Neuronal stem cell (in vitro differentiated cells): ENCODE data around the gene FAM171A2. TPM values are rescaled to one million over a fixed set of nuclear protein-coding genes. Genes with fewer than 3 reads are reported as not detected.

Experiments used
- DNase-seq: peaks from one replicate; pipeline ENCODE4 v3.0.0-alpha.2; 2013; ENCODE audit warnings: low spot score
- H2AFZ ChIP-seq: one replicate; pipeline ENCODE4 v1.6.1; 2013; ENCODE audit warnings: mild to moderate bottlenecking, low read length, inconsistent platforms
- H2AK5ac ChIP-seq: 2 replicates; pipeline ENCODE4 v1.6.1; 2013; ENCODE audit warnings: low read depth, mild to moderate bottlenecking, inconsistent platforms, low read length, moderate library complexity, mixed read lengths
- H2BK120ac ChIP-seq: 2 replicates; pipeline ENCODE4 v1.6.1; 2013; ENCODE audit warnings: low read depth, mild to moderate bottlenecking, inconsistent platforms, low read length, moderate library complexity, mixed read lengths
- H2BK12ac ChIP-seq: one replicate; pipeline ENCODE4 v1.6.1; 2013; ENCODE audit warnings: low read length, inconsistent platforms
- H2BK15ac ChIP-seq: 2 replicates; pipeline ENCODE4 v1.6.1; 2013; ENCODE audit warnings: mild to moderate bottlenecking, low read length, inconsistent platforms, mixed read lengths
- H2BK5ac ChIP-seq: one replicate; pipeline ENCODE4 v1.6.1; 2013; ENCODE audit warnings: inconsistent platforms, mild to moderate bottlenecking, low read length, moderate library complexity
- H3K14ac ChIP-seq: one replicate; pipeline ENCODE4 v1.6.1; 2013; ENCODE audit warnings: low read length, inconsistent platforms
- H3K18ac ChIP-seq: 2 replicates; pipeline ENCODE4 v1.6.1; 2013; ENCODE audit warnings: low read length, inconsistent platforms
- H3K23ac ChIP-seq: 2 replicates; pipeline ENCODE4 v1.6.1; 2013; ENCODE audit warnings: low read depth, mild to moderate bottlenecking, mixed read lengths, low read length, inconsistent platforms; ENCODE audit not compliant: poor library complexity
- H3K27ac ChIP-seq: replicated peaks from 3 replicates; pipeline ENCODE4 v1.5.1; 2013; ENCODE audit warnings: low read length, inconsistent platforms
- H3K27me3 ChIP-seq, 3 experiments: 2 replicates each; pipeline ENCODE4 v1.6.1; 2013; ENCODE audit warnings: low read length in 3 of 3, mild to moderate bottlenecking in 2 of 3, inconsistent platforms in 1 of 3, low read depth in 1 of 3, mixed read lengths in 1 of 3, moderate library complexity in 1 of 3; ENCODE audit not compliant: control insufficient read depth in 3 of 3, insufficient read depth in 3 of 3
- H3K36me3 ChIP-seq, 2 donors: replicated peaks in 1 of 2; 2 replicates each; pipeline ENCODE4 v1.6.1; 2013; ENCODE audit warnings: low read length in 2 of 2; ENCODE audit not compliant: control insufficient read depth in 2 of 2, insufficient read depth in 2 of 2
- H3K4ac ChIP-seq: 2 replicates; pipeline ENCODE4 v1.6.1; 2013; ENCODE audit warnings: inconsistent platforms, mild to moderate bottlenecking, low read length, moderate library complexity
- H3K4me1 ChIP-seq, 2 donors: 1 replicate in 1 of 2; 2 replicates in 1 of 2; pipeline ENCODE4 v1.6.1; 2013; ENCODE audit warnings: low read length in 2 of 2, low read depth in 1 of 2; ENCODE audit not compliant: control insufficient read depth in 2 of 2, insufficient read depth in 1 of 2
- H3K4me2 ChIP-seq: one replicate; pipeline ENCODE4 v1.6.1; 2013; ENCODE audit warnings: mild to moderate bottlenecking, low read length, inconsistent platforms; ENCODE audit not compliant: insufficient read depth, poor library complexity, severe bottlenecking
- H3K4me3 ChIP-seq, 2 donors: 2 replicates each; pipeline ENCODE4 v1.5.1; 2013; ENCODE audit warnings: low read length in 2 of 2, mild to moderate bottlenecking in 2 of 2, inconsistent platforms in 1 of 2, moderate library complexity in 1 of 2
- H3K79me1 ChIP-seq: one replicate; pipeline ENCODE4 v1.6.1; 2013; ENCODE audit warnings: low read depth, mild to moderate bottlenecking, inconsistent platforms, low read length, moderate library complexity
- H3K9ac ChIP-seq: one replicate; pipeline ENCODE4 v1.6.1; 2013; ENCODE audit warnings: mild to moderate bottlenecking, low read depth, low read length, inconsistent platforms; ENCODE audit not compliant: poor library complexity
- H3K9me3 ChIP-seq, 2 donors: replicated peaks in 1 of 2; 2 replicates each; pipeline versions ENCODE3 to v1.6.1; 2013; ENCODE audit warnings: low read length in 2 of 2, mild to moderate bottlenecking in 2 of 2, inconsistent platforms in 1 of 2, low read depth in 1 of 2, mixed read lengths in 1 of 2, moderate library complexity in 1 of 2; ENCODE audit not compliant: control insufficient read depth in 2 of 2, insufficient read depth in 1 of 2
- H4K8ac ChIP-seq: one replicate; pipeline ENCODE4 v1.6.1; 2013; ENCODE audit warnings: low read depth, mild to moderate bottlenecking, inconsistent platforms, low read length, moderate library complexity
- H4K91ac ChIP-seq: one replicate; pipeline ENCODE4 v1.6.1; 2013; ENCODE audit warnings: low read length, low read depth, mild to moderate bottlenecking, inconsistent platforms; ENCODE audit not compliant: poor library complexity
- WGBS, 2 donors: extraction: QIAGEN DNeasy Blood & Tissue Kit; methylation state at CpG; one replicate each; pipeline ENCODE4 v1.1.7; 2013; ENCODE audit warnings: missing lambda C conversion rate in 2 of 2, mixed read lengths in 1 of 2; ENCODE audit not compliant: insufficient read length in 2 of 2, insufficient replicate concordance in 1 of 2; ENCODE audit errors: extremely low coverage in 2 of 2; 5-methylcytosine and 5-hydroxymethylcytosine counted together
- small RNA-seq: library from polyadenylated mRNA; stranded (forward); fragments of <200 nt; extraction: miRNeasy Mini kit (QIAGEN cat#:217004); gene quantifications from one replicate; pipeline ENCODE3, GENCODE V24; 2013; ENCODE audit not compliant: insufficient read depth

FAM171A2 gene

DNA sequence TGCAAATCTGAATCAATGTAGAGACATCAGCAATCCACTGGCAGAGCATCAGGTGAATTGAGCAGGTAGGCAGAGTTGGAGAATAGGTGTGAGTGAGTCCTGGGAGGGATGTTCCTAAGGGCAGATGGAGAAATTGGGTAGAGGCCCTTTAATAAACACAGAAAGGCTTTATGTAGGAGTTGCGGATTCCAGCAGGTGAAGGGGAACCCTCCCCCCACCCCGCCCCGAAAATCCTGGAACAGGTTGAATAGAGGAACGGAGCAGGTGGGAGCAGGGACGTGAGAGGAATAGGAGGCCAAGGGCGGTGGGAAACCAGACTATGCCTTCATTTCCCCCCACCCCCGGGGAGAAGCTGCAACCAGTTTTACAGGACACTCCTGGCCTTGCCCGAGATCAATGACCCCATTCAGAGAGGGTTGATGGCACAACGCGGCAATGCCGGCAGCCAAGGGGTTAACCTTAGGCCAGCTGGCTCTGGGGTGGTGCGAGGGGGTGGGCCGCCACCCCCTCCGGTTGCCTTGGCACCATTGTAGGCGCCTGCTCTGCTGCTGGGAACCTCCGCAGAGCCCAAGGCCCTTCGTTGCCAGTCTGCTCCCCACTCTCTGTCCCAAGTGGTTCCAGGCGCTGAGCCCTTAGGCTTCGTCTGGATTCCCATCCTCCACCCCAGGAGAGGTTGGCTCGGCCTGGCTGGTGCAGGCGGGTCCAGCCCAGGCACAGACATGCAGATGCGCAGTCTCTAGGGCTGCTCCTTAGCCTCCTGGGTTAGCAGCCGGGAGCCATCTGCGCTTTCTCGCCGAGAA, 56.1 kb downstream of the FAM171A2 start:
- H2AK5ac ChIP-seq: no peak overlapping the region
- H3K4ac ChIP-seq: no peak overlapping the region
- DNase-seq: no peak
- peak overlapping the region; percentile 45 for H3K27ac ChIP-seq
- H3K14ac ChIP-seq: no peak overlapping the region
- peaks cover 0 to 42% (median 3%) of the 10 kb centered on the region in 3 experiments for H3K27me3 ChIP-seq
- H2BK12ac ChIP-seq: no peak overlapping the region
- H3K9me3 ChIP-seq: no peaks in the 10 kb centered on the region
- no peaks in the 10 kb centered on the region for H3K36me3 ChIP-seq
- H3K4me3 ChIP-seq: peak overlapping the region; percentile 47 to 74
- H2BK15ac ChIP-seq: no peak overlapping the region
- H4K91ac ChIP-seq: no peak overlapping the region
- H2AFZ ChIP-seq: peak overlapping the region; percentile 88
- peaks cover 8 to 9% of the 10 kb centered on the region in 2 donors for H3K4me1 ChIP-seq
- no peak overlapping the region for H4K8ac ChIP-seq
- H2BK120ac ChIP-seq: no peak overlapping the region
- H2BK5ac ChIP-seq: no peak overlapping the region
- no CpG with 5 or more reads among the region's 26 CpGs for WGBS, 2 donors
- H3K9ac ChIP-seq: peak overlapping the region; percentile 60
- peaks cover 2% of the 10 kb centered on the region for H3K79me1 ChIP-seq
- peak overlapping the region; percentile 80 for H3K4me2 ChIP-seq
- H3K18ac ChIP-seq: peak overlapping the region; percentile 9
- H3K23ac ChIP-seq: no peak overlapping the region

DNA sequence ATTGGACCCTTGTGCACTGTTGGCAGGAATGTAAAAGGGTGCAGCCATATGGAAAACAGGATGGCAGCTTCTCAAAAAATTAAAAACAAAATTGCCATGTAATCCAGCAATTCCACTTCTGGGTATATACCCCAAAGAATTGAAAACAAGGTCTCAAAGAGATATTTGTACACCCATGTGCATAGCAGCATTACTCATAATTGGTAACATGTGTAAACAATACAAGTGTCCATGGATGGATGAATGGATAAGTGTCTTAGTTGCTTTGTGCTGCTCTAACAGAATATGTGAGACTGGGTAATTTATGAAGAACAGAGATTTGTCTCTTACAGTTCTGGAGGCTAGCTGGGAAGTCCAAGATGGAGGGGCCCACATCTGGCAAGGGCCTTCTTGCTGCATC, 59.0 kb downstream of the FAM171A2 start:
- no peak overlapping the region for H2BK15ac ChIP-seq
- no peak overlapping the region for H3K27ac ChIP-seq
- H4K8ac ChIP-seq: no peak overlapping the region
- H3K4me1 ChIP-seq: peaks cover 8 to 9% of the 10 kb centered on the region in 2 donors
- H3K9me3 ChIP-seq: no peaks in the 10 kb centered on the region
- no peak overlapping the region for H2BK5ac ChIP-seq
- no peak overlapping the region for H4K91ac ChIP-seq
- H3K4me2 ChIP-seq: no peak overlapping the region
- no peak overlapping the region for H2AK5ac ChIP-seq
- no peak overlapping the region for H3K23ac ChIP-seq
- H3K4me3 ChIP-seq: no peak overlapping the region
- H2BK120ac ChIP-seq: no peak overlapping the region
- no peak overlapping the region for H3K18ac ChIP-seq
- DNase-seq: no peak
- H2AFZ ChIP-seq: no peak overlapping the region
- no peak overlapping the region for H3K9ac ChIP-seq
- H2BK12ac ChIP-seq: no peak overlapping the region
- no peak overlapping the region for H3K14ac ChIP-seq
- H3K79me1 ChIP-seq: no peaks in the 10 kb centered on the region
- H3K4ac ChIP-seq: no peak overlapping the region
- peaks cover 0 to 25% (median under 1%) of the 10 kb centered on the region in 3 experiments for H3K27me3 ChIP-seq
- no peaks in the 10 kb centered on the region for H3K36me3 ChIP-seq

Small RNAs within 50 kb of the gene (small RNA-seq; reads per million reads assigned to genes)
- gene RF00012: not detected
- not detected for gene RN7SL258P
- not detected for gene RNU6-453P
